Retinal pigment epithelial cell (primary cell): Measurements from ENCODE around the gene SLC7A1.

Experiments used
- DNase-seq: peaks from one replicate; pipeline ENCODE4 v3.0.0-alpha.2; 2010; ENCODE audit warnings: low read depth
- H3K4me3 ChIP-seq: 2 replicates; pipeline ENCODE4 v1.5.1; 2011; ENCODE audit warnings: mild to moderate bottlenecking, low read length, control low read depth, moderate library complexity
- CTCF ChIP-seq: conservative IDR thresholded peaks from 2 replicates; pipeline ENCODE4 v1.5.1; 2011; ENCODE audit warnings: low read depth, low read length, control low read depth, inconsistent platforms

SLC7A1 gene

GRCh38 chr13:29539856-29540255 is 55.6 kb downstream of the SLC7A1 start:
- no peak overlapping the region for H3K4me3 ChIP-seq
- no peak for DNase-seq
- no peak for TF ChIP-seq CTCF

GRCh38 chr13:29538652-29539040 is 56.8 kb downstream of the SLC7A1 start:
- no peak overlapping the region for H3K4me3 ChIP-seq
- no peak for DNase-seq
- no peak for TF ChIP-seq CTCF

DNA sequence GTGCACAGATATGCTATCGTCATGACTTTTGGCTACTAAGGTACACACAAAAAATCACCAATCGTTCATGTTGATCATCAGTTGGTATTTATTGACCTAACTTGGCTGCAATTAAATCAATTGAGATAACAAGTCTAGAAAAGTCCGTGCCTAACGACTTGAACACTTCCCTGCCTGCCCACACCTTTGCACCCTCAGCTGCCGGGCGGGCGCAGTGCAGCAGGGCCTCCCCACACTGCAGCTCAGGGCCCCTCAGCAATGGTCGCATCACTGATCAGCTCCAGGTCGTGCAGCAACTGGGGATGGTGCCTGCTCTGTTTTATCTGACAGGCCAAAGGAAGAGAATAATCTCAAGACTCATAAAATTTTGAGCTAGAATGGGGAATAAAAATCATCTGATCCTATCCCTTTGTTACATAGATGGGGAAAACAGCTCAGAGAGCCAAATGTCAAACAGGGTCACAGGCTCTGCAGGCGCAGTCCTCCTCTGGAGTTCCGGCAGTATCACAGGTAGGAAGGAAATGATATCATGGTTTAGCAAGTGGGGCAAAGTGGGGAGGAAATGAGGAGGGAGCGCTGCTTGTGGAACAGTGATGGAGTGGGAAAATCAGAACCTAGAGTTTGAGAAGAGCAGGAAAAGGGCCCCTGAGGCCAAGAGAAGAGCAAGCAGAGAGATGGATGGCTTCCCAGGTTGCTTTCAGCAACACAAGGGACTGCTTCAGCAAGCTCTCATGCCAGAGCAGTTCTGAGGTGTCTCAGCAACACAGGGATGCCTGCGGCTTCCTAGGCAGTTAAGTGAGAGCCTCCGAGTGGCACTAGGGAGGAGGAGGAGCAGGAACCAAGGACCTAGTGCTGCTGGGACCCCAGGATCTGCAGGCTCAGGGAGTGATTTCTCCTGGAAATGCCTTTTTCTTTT is 57.5 kb downstream of the SLC7A1 start:
- TF ChIP-seq CTCF = no peak
- no peak for DNase-seq
- no peak overlapping the region for H3K4me3 ChIP-seq

DNA sequence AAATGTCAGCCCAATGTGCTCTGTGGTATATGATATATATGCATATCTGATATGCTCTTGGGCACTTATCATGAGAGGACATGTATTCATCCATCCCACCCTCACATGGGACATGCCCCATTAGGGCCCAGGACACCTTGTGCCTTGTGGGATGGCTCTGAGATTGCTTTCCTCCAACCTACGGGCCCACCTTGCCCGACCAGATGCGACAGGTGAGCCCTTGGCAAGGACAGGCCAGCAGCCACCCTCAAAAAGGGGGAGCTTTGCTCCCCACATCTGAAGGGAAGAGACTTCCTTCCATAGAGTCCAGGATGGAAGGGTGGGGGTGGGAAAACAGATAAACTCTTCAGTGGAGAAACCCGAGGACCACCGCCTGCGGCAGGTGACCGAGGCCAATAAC is 58.6 kb downstream of the SLC7A1 start:
- H3K4me3 ChIP-seq = no peak overlapping the region
- no peak for TF ChIP-seq CTCF
- no peak for DNase-seq

DNA sequence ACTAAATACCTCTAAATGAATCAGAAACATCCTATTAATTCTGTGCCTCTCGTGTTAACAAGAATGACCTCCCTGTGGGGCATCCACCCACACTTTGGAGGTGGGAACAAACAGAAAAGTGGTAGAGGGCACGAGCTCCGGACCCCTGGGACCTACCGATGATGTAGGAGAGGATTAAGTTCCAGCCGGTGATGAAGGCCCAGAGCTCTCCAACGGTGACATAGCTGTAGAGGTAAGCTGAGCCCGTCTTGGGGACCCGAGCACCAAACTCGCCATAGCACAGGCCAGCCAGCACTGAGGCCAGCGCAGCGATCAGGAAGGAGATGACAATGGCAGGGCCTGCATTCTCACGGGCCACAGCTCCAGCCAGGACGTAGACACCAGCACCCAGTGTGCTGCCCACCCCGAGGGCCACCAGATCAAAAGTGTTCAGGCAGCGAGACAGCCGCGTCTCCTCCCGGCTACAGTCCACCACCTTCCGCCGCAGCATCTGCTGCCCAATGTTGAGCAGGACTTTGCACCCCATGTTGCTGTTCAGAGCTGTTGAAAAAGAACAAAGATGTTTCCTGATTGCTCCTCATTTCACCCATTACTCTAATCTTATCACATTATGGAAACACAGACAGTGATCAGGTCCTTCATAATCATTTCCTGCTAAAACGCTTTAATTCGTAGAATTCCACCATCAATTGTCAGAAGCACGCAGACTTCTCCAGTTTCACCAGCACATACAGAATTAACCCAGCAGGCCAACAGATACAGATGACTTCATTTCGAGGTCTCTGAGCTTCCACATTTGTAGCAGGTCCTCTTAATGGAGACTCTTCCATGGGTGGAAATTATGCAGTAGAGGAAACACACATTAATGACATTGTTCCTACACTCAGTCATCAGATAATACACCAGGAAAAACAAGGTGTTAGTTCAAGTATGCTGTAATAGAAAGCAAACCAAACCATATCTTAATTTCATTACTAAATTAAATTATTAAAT is 59.5 kb downstream of the SLC7A1 start:
- no peak for DNase-seq
- no peak overlapping the region for H3K4me3 ChIP-seq
- TF ChIP-seq CTCF = no peak

DNA sequence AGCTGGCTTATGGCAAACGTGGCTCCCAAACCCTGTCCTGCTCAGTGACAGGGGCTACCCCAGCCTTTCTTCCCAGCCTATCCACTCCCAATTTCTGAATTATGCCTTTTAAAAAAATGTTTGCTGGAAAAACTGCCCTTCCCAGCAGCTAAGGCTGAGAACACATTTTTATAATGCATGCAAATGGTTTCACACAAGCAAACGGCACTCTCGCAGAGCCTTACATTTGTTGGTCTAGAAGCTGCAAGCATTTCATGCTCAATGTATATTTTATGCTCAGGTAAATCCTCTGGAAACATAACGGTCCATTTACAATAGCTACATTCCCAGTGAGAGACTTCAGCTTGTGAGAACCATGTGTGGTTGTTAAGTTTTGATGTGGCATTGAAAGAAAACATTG is 61.4 kb downstream of the SLC7A1 start:
- H3K4me3 ChIP-seq = no peak overlapping the region
- no peak for TF ChIP-seq CTCF
- DNase-seq = no peak
